Activated B cell treated with CpG ODN at 0.5 μM for 24 hours (primary cell): ENCODE results near the gene MAMDC2. TPM values are rescaled to one million over a fixed set of nuclear protein-coding genes. Genes with fewer than 3 reads are reported as not detected.

Experiments
- ATAC-seq: fragments of 200-7000 bp; cut with Tn5 transposase; one replicate; pipeline ENCODE4 v1.10.0; 2021; ENCODE audit warnings: low read depth, mild to moderate bottlenecking, moderate library complexity
- CTCF ChIA-PET: fragments of 350-600 bp; sonication (Branson Sonifier 250); formaldehyde crosslinking; loops from one replicate; lab custom pipeline; 2021; ENCODE audit warnings: antibody characterized with exemption; lab: Charles Lee
- POLR2A ChIA-PET: fragments of 350-600 bp; sonication (Branson Sonifier 250); formaldehyde crosslinking; loops from one replicate; lab custom pipeline; 2021; ENCODE audit warnings: antibody characterized with exemption; lab: Charles Lee
- DNase-seq: peaks from one replicate; pipeline ENCODE4 v3.0.0; 2022
- H3K27ac Mint-ChIP-seq: one replicate; pipeline ENCODE4 v1.8.0; 2020; ENCODE audit warnings: mixed read lengths
- H3K27me3 Mint-ChIP-seq: one replicate; pipeline ENCODE4 v1.8.0; 2021; ENCODE audit warnings: mixed read lengths
- H3K36me3 Mint-ChIP-seq: one replicate; pipeline ENCODE4 v1.8.0; 2021; ENCODE audit warnings: low read depth, mixed read lengths
- H3K4me1 Mint-ChIP-seq: one replicate; pipeline ENCODE4 v1.8.0; 2021; ENCODE audit warnings: mixed read lengths
- H3K4me3 Mint-ChIP-seq: one replicate; pipeline ENCODE4 v1.8.0; 2020; ENCODE audit warnings: mild to moderate bottlenecking, mixed read lengths
- H3K9me3 Mint-ChIP-seq: one replicate; pipeline ENCODE4 v1.8.0; 2020; ENCODE audit warnings: mixed read lengths
- CTCF ChIP-seq: fragments of 200-600 bp; IDR thresholded peaks from one replicate; pipeline ENCODE4 v1.8.0; 2022; ENCODE audit warnings: antibody characterized with exemption, mild to moderate bottlenecking
- intact Hi-C: fragments of 100-400 bp; cut with micrococcal nuclease; formaldehyde crosslinking; loops from one replicate; pipeline ENCODE4 v1.15.1; 2024
- total RNA-seq: library from RNA; stranded (reverse); gene quantifications from 2 replicates; pipeline ENCODE4 v1.2.3, GENCODE V29; 2022

MAMDC2 gene
- total RNA-seq, 1 donor from 2014 or later, result not detected

- peaks cover 14% of the 10 kb centered on the region for H3K27me3 Mint-ChIP-seq
- no peaks in the 10 kb centered on the region for H3K36me3 Mint-ChIP-seq
- CTCF ChIA-PET, result no interaction called here
- TF ChIP-seq CTCF, result no peak
- no peak for ATAC-seq
- POLR2A ChIA-PET, result no interaction called here
- no peak overlapping the region for H3K27ac Mint-ChIP-seq
- no peak for DNase-seq
- intact Hi-C loops, result no loop called here
- H3K9me3 Mint-ChIP-seq, result peaks cover 2% of the 10 kb centered on the region
- peaks cover 1% of the 10 kb centered on the region for H3K4me1 Mint-ChIP-seq
- H3K4me3 Mint-ChIP-seq, result no peak overlapping the region
These were observed 12.0 kb downstream of the MAMDC2 start for GRCh38 chr9:70055406-70056210.

- ATAC-seq (no peak), DNase-seq (no peak)
- no peak for TF ChIP-seq CTCF
- POLR2A ChIA-PET, result no interaction called here
- CTCF ChIA-PET, result no interaction called here
- H3K36me3 Mint-ChIP-seq, result no peaks in the 10 kb centered on the region
- H3K27me3 Mint-ChIP-seq, result peaks cover 9% of the 10 kb centered on the region
- H3K9me3 Mint-ChIP-seq, result peaks cover 2% of the 10 kb centered on the region
- peaks cover 9% of the 10 kb centered on the region for H3K4me1 Mint-ChIP-seq
- H3K4me3 Mint-ChIP-seq, result no peak overlapping the region
- no peak overlapping the region for H3K27ac Mint-ChIP-seq
- intact Hi-C loops, result no loop called here
These were observed 12.7 kb downstream of the MAMDC2 start for GRCh38 chr9:70056211-70056944.

- TF ChIP-seq CTCF, result no peak
- H3K4me3 Mint-ChIP-seq, result no peak overlapping the region
- ATAC-seq (no peak), DNase-seq (no peak)
- intact Hi-C loops, result no loop called here
- POLR2A ChIA-PET, result no interaction called here
- H3K27ac Mint-ChIP-seq, result no peak overlapping the region
- H3K27me3 Mint-ChIP-seq, result peaks cover 8% of the 10 kb centered on the region
- CTCF ChIA-PET, result no interaction called here
- peaks cover 13% of the 10 kb centered on the region for H3K4me1 Mint-ChIP-seq
- H3K9me3 Mint-ChIP-seq, result peaks cover 2% of the 10 kb centered on the region
- no peaks in the 10 kb centered on the region for H3K36me3 Mint-ChIP-seq
These were observed 15.0 kb downstream of the MAMDC2 start for GRCh38 chr9:70058569-70059116.

- no peak for TF ChIP-seq CTCF
- DNase-seq (no peak), ATAC-seq (no peak)
- peaks cover 4% of the 10 kb centered on the region for H3K27me3 Mint-ChIP-seq
- no peaks in the 10 kb centered on the region for H3K36me3 Mint-ChIP-seq
- H3K27ac Mint-ChIP-seq, result no peak overlapping the region
- intact Hi-C loops, result no loop called here
- no peak overlapping the region for H3K4me3 Mint-ChIP-seq
- POLR2A ChIA-PET, result no interaction called here
- H3K9me3 Mint-ChIP-seq, result peaks cover 2% of the 10 kb centered on the region
- peaks cover 13% of the 10 kb centered on the region for H3K4me1 Mint-ChIP-seq
- CTCF ChIA-PET, result no interaction called here
These were observed 16.7 kb downstream of the MAMDC2 start for GRCh38 chr9:70060148-70060882.
